ENCODE measurements around the gene RAC2.

RAC2 gene

DNA sequence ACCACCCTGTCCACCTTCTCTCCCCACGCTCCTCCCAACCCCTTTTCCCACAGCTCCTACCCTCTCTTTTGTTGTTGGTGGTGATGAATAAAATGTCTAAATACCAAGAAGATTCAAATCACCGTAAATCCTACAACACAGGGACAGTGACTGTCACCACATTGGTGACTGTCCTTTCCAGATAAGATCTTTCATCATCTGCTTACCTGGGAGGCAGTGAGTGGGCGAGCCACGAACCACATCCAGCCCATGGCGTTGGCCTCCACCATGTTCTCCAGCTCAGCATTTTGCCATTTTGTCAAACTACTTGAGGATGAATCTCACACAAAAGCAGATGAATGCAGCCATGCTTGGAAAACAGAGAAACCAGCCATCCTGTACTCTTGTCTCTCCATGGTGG, 31.6 kb upstream of the RAC2 start:
- DNase-seq (ENCODE audit: low read depth in 2 of 2), result no peak

- DNase-seq (ENCODE audit: low read depth in 2 of 2), result no peak
Measured at GRCh38 chr22:37275134-37275533, 31.1 kb upstream of the RAC2 start.

- no peak for DNase-seq (ENCODE audit: low read depth in 2 of 2)
Measured at GRCh38 chr22:37274380-37274862, 30.4 kb upstream of the RAC2 start.

DNA sequence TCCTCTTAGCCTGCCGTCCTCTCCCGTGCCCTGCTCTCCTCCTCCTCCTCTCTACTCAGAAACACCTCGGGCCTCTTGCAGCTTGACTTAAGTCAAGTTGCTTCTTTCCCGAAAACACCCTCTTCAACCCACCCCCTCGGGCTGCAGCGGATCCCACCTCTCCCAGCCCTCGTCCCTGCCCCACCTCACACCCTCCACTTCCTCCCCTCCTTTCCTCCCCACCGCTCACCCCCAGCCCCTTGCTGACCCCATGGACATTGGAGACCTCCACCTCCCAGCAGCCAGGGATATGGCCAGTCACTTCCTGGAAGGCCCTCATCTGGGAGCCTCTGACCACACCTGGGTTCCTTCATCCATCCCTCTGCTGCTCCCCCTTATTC, 29.8 kb upstream of the RAC2 start:
- no peak for DNase-seq (ENCODE audit: low read depth in 2 of 2)

DNA sequence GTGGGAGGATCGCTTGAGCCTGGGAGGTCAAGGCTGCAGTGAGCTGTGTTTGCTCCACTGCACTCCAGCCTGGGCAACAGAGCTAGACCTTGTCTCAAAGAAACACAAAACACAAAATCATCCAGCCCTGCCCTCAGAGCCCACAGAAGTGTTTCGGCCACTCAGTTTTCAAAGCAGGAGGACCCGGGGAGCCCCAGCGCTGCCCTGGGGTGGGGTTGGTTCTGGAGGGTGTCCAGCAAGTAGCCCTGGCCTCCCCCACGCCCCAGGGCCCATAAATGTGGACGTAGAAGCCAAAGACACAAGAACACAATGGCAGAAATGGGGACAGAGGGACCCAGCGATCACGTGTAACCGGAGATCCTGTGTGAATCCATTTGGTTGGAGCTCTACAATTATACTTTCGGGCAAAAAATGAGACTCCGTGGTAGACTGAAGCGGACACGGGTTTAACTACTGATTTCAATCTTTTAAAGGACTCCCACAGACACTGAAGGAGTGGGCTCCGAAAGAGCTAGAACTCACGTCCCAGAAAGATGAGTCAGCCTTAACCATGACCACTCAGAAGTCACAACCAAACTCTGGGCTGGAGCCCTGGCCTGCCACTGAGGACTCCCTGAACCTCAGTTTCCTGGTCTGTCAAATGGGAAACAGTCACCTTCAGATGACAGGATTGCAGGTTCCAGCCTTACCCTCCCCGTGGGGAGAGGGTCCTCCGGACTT, 29.2 kb upstream of the RAC2 start:
- no peak for DNase-seq (ENCODE audit: low read depth in 2 of 2)

- DNase-seq (ENCODE audit: low read depth in 2 of 2), result no peak
Measured at GRCh38 chr22:37270928-37271650, 27.0 kb upstream of the RAC2 start.

DNA sequence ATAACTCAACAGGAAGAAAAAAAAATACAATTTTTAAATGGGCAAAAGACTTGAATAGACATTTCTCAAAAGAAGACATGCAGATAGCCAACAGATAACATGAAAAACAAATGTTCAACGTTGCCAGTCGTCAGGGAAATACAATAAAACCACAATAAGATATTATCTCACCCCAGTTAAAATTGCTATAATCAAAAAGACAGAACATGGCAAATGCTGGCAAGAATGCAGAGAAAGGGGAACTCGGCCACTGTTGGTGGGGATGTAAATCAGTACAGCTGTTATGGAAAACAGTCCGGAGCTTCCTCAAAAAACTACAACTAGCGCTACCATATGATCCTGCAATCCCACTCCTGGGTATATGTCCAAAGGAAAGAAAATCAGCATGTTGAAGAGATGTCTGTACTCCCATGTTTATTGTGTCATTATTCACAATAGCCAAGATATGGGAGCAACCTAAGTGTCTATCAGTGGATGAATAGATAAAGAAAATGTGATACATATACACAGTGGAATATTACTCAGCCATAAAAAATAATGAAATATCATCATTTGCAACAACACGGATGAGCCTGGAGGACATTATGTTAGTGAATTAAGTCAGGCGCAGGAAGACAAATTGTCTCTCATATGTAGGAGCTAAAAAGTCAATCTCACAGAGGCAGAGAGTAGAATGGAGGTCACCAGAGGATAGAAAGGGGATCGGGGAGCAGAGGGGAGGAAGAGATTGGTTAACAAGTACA, 26.0 kb upstream of the RAC2 start:
- DNase-seq (ENCODE audit: low read depth in 2 of 2), result no peak

- DNase-seq (ENCODE audit: low read depth in 2 of 2), result no peak
Measured at GRCh38 chr22:37267661-37268413, 23.8 kb upstream of the RAC2 start.

DNA sequence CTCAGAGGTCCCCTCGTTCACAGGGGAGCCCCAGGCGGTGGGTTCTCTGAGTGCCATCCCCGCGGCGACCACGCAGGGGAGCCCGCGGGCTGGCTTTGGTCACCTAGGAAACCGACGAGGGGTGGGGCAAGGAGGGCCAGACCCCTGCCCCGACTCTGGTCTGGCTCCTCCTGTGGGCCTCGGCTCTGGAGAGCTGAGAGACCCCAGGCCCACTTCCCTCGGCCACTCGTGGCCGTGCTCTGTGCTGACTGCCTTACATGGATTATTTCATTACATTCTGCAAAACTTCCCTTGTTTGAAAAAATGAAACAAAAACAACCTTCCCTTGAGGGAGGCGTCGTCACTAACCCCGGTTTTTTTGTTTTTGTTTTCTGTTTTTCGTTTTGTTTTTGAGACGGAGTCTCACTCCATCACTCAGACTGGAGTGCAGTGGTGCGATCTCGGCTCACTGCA, 23.1 kb upstream of the RAC2 start:
- peak; percentile 66 to 67 for DNase-seq (ENCODE audit: low read depth in 2 of 2)

DNA sequence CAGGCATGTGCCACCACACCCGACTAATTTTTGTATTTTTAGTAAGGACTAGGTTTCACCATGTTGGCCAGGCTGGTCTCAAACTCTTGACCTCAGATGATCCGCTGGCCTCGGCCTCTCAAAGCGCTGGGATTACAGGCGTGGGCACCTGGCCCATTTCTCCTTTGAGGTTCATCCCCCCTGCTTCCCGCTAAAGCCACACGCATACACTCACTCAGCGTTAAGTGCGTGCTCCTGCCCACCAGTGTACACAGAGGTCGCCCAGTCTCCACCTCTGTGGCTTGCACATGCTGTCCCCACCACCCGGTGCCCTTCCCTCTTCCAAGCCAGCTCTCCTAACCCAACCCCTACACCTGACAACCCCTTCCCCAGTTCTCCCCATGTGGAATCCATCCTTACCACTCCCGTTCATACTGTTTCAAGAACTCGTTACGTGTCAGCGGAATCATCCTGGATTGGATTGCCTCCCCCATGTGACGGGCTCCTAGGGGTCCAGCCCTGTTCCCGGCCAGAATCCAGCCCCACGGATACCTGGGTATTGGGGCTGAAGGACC, 22.6 kb upstream of the RAC2 start:
- DNase-seq (ENCODE audit: low read depth in 2 of 2), result no peak

- no peak for DNase-seq (ENCODE audit: low read depth in 2 of 2)
Measured at GRCh38 chr22:37263966-37264887, 20.2 kb upstream of the RAC2 start.

DNA sequence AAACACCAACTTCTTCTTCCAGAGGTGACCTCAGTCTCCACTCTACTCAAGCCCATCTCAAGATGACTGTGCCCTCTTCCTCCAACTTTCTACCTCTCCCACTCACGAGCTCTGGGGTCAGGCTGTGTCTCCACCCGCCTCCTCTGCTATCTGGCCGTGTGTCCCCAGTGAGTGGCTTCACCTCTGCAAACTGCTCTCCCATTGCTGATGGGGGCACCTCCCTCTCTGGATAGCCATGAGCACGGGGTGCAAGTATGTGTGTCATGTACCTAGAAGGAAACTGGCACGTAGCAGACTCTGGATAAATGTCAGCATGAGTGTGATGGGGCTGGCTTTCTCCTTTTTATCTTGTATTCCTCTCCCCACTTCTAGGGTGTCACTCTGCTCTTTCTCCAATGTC, 18.3 kb upstream of the RAC2 start:
- DNase-seq (ENCODE audit: low read depth in 2 of 2), result no peak

GRCh38 chr22:37260901-37261336, 16.9 kb upstream of the RAC2 start:
- DNase-seq (ENCODE audit: low read depth in 2 of 2), result no peak

- DNase-seq (ENCODE audit: low read depth in 2 of 2), result no peak
Measured at GRCh38 chr22:37260155-37260795, 16.2 kb upstream of the RAC2 start.

DNA sequence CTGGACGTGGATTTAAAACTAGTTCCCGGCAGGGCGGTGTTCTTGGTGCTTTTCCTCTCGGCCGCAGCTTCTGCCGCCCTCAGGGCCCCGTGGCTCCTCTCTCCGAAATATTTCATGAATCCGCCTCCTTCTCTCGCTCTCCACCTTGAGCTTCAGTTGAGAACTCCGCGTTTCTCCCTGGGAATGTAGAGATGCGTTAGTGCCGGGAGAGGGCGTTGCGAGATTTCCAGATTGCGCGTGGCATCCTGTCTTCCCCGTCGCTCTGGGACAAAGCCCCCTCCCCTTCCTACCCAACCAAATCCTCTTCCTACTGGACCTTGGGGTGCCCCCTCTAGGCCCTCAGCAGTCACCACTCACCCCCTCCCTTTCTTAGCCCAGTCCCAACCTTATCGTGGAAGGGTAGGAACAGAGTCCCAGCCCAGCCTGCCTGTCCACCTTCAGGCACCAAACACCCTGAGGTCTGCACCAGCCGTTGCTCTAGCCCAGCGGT, 15.5 kb upstream of the RAC2 start:
- DNase-seq (ENCODE audit: low read depth in 2 of 2), result no peak

DNA sequence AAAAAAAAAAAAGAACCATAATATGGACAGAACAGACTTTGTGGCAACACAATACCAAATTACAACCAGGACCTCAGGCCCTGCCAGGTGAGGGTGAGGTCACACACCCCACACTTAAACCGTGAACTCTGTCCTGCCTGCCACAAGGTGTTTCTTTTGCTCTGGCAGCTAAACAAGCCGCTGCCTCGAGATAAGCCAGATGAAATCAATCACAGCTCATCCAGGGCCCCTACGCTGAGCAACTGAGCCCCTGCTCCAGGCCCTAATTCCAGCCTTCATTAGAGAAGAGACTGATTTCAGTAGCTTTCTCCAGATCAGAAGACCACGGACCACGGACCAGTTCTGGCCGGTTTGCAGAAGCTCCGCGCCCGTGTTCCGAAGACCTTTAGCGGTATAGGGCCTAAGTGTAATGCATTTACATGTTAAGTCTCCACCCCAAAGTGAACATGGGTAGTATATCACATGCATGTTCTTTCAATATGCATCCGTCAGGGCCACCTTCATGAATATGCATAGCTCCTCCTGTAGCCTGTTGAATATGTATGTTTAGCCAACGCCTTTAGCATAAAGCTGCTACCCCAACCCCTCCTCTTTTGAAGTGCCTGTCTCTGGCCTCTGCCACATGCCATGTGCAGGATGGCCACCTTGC, 14.8 kb upstream of the RAC2 start:
- DNase-seq (ENCODE audit: low read depth in 2 of 2), result no peak

DNA sequence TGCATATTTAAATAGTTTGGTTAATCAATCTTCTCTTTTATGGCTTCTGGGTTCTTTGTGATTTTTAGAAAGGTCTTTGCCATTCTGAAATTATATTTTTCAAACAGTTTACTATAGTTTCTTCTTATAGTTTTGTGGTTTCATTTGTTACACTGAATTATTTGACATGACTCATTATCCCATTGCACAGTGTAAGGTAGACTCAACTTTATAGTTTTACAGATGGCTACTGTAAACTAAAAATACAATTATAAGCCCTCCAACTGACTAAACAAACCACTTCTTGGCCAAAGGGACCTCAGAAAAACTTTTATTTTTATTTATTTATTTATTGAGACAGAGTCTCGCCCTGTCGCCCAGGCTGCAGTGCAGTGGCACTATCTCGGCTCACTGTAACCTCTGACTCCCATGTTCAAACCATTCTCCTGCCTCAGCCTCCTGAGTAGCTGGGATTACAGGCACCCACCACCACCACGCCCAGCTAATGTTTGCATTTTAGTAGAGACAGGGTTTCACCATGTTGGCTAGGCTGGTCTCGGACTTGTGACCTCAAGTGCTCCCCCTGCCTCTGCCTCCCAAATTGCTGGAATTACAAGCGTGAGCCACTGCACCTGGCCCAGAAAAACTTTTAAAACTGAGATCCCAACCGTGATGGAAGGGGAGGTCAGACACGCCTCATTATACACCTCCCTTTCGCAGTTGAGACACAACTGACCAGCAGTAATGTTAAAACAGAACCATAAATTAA, 14.1 kb upstream of the RAC2 start:
- DNase-seq (ENCODE audit: low read depth in 2 of 2), result no peak

DNA sequence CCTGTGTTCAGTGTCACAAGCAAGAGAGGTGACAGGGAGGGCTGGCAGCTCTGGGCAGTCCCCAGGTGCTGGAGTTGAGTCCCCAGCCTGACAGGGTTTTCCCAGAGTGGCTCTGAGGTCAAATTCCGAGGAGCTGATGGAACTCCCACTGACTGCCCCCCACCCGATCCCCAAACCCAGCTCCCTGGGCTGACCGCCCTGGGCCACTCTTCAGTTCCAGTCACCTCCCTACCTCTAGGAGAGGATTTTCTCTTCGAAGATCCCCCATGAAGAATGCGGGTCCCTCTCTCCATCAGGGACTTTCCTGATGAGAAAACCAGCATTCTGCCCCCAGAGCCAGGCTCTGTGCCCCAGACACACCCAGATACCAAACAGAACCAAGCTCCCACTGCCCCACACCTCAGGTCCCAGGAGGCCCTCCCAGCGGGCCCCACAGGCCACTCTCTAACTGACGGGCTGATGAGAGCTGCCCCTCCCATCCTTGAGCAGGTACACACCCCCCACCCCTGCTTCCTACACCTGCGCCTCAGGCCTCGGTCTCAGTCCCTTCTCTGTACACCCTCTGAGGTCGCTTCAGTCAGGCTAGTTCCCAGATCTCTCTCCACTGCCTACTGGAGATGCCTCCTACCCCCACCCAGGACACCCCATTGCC, 12.1 kb upstream of the RAC2 start:
- no peak for DNase-seq (ENCODE audit: low read depth in 2 of 2)

All from stimulated activated CD4-positive, alpha-beta T cell treated with anti-CD3 and anti-CD28 coated beads, Interleukin-1b, Interleukin-23, amount 100 ng/mL, for 4 hours (primary cell).